Globus pallidus (tissue), 1 donor: ENCODE results near the gene ATP2C1.
A peak's percentile ranks its signal among the peaks of the same experiment; 100 is the strongest.
"Not testable (repeated sequence)": the region's sequence is repeated elsewhere in the genome, so short reads cannot be mapped to it uniquely, and the experiment has no call there.

Source experiments
- DNase-seq: peaks from one replicate; pipeline ENCODE4 v3.0.0-alpha.2; 2015; ENCODE audit warnings: low spot score

ATP2C1 gene, protein sequence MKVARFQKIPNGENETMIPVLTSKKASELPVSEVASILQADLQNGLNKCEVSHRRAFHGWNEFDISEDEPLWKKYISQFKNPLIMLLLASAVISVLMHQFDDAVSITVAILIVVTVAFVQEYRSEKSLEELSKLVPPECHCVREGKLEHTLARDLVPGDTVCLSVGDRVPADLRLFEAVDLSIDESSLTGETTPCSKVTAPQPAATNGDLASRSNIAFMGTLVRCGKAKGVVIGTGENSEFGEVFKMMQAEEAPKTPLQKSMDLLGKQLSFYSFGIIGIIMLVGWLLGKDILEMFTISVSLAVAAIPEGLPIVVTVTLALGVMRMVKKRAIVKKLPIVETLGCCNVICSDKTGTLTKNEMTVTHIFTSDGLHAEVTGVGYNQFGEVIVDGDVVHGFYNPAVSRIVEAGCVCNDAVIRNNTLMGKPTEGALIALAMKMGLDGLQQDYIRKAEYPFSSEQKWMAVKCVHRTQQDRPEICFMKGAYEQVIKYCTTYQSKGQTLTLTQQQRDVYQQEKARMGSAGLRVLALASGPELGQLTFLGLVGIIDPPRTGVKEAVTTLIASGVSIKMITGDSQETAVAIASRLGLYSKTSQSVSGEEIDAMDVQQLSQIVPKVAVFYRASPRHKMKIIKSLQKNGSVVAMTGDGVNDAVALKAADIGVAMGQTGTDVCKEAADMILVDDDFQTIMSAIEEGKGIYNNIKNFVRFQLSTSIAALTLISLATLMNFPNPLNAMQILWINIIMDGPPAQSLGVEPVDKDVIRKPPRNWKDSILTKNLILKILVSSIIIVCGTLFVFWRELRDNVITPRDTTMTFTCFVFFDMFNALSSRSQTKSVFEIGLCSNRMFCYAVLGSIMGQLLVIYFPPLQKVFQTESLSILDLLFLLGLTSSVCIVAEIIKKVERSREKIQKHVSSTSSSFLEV

GRCh38 chr3:130893376-130894129 is at the start of gene ATP2C1:
Gene ATP2C1 (plus strand): TSS chr3:130894084. CDS start chr3:130894770, 686 bp downstream.
- peak; percentile 94 for DNase-seq

- DNase-seq = no peak
Observed at GRCh38 chr3:130844462-130844861, 49.4 kb upstream of the ATP2C1 start.

GRCh38 chr3:130846181-130846580 is 47.7 kb upstream of the ATP2C1 start:
- no peak for DNase-seq

DNA sequence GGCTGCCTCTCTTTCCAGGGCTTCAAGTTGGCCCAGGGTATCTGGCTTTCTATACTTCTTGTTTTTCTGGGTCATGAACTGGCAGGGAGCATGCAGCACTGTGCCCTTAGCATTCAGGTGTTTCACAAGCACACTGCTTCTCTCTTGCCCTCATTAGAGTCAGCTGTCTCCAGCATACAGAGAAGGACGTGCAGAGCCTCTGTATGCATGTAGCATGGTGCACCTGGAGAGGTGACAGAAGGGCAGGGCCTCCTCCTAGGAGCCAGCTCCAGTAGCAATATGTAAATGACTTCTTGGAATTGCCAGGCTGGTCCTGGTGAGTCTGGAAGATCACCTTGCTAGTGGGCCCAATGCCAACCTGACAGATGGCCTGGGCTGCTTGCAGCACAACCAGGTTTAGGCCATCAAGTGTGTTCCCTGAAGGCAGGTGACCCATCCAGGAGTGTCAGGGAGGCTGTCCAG is 44.8 kb upstream of the ATP2C1 start:
- no peak for DNase-seq

DNA sequence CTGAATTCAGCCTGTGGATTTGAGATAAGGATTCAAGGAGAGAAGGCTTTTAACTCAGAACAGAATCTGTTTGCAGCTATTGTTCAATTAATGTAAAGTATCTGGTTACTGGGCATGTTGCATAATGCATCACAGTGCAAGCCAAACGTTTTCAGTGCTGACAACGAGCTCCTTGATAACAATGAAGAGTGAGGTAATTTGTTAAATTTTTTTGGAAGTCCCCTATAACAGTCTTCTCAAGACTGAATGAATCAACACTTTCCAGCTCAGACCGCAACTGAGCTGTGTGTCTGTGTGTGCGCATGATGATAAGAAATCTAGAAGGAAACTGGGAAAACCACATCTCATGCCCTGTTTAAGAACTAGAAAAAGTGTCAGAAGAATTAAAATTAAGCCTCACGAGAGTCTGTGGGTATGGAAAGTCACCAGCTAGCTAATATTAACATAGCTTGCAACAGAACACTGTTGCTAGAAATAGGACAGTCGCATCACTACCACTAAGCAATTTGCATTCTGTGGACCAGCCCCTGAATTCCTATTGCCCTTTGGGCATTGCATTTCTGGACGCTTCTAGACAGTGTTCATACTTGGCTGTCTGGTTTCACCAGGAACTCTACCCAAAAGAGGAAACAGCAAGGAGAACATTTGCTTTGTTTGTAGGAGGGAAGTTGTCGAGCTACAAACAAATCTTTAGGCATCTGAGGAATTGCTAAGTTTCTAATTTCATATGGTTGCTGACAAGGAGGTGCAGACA is 43.7 kb upstream of the ATP2C1 start:
- peak; percentile 61 for DNase-seq

GRCh38 chr3:130850843-130851242 is 43.0 kb upstream of the ATP2C1 start:
- DNase-seq = no peak

DNA sequence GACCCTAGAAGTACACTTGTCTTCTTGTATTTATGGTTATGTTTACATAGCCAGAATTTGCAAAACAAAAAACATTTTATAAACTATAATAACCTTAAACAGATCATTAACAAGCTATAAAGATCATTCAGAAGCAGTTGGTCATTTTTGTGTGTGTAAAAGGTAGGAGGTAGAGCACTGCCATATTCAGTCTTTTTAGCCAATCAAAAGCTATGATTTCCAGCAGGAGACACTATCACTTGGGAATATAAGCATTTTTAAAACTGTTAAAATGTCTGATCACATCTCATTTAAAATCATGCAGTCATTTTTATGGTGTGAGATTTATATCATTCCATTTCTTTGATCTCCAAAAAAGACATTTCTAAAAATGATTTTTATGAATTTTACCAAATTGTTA is 42.6 kb upstream of the ATP2C1 start:
- no peak for DNase-seq

GRCh38 chr3:130853581-130853980 is 40.3 kb upstream of the ATP2C1 start:
- no peak for DNase-seq

DNA sequence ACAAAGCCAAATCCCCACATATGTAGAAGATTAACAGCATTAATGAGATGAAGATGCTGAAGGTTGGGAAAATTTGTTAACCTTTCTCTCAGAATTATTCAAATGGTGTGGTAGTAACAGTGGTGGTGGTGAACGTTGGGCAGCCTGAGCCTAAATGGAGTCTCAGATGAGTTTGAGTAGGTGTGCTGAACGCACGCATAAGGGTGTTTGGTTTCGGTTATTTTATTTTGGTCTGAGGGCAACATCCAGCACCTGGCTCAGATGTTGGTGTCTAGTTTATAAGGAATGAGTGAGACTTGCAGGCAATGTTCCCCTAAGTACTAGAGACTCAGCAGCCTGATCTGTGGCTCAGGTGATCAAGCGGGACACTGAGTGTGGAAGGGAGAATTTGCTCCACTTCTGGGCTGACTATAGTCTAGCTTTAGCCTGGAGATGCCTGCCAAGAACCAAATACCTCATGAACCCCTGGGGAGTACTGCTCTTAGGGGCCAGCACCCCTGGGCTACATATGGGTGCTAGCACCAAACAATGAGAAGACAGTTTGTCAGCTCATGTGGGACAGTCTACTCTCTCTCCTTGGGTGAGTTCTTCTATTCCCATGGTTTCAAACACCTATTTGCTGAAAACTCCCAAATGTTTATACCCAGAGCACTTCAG is 39.5 kb upstream of the ATP2C1 start:
- no peak for DNase-seq

DNA sequence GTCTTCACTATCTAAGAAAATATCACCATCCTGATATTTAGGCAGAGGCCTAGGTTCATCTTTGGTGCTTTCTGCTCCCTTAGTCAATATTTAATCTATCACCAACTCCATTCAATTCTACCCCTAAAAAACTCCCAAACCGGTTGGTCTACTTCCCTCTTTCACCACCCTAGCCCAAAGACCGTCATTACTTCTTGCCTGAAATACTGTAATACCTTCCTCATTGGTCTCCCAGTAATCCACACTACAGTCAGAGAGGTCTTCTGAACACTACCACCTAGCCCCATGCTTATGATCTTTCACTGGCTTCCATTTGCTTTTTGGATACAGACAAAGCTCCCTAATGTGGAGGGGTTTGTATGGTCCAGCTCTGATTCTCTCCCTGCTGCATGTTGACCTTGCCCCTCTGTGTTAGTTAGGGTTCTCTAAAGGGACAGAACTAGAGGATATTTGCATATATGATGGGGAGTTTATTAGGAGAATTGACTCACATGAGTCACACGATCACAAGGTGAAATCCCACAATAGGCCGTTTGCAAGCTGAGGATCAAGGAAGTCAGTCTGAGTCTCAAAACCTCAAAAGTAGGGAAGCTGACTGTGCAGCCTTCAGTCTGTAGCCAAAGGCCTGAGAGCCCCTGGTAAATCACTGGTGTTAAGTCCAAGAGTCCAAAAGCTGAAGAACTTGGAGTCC is 36.4 kb upstream of the ATP2C1 start:
- no peak for DNase-seq

DNA sequence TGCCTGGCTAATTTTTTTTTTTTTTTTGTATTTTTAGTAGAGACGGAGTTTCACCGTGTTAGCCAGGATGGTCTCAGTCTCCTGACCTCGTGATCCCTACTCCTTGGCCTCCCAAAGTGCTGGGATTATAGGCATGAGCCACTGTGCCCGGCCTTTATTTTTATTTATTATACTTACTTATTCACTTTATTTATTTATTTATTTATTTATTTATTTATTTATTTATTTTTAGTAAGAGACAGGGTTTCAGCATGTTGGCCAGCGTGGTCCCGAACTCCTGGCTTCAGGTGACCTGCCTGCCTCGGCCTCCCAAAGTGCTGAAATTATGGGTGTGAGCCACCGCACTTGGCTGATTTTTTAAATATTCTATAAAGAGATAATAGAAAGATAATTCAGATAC is 31.8 kb upstream of the ATP2C1 start:
- DNase-seq = not testable (repeated sequence)

DNA sequence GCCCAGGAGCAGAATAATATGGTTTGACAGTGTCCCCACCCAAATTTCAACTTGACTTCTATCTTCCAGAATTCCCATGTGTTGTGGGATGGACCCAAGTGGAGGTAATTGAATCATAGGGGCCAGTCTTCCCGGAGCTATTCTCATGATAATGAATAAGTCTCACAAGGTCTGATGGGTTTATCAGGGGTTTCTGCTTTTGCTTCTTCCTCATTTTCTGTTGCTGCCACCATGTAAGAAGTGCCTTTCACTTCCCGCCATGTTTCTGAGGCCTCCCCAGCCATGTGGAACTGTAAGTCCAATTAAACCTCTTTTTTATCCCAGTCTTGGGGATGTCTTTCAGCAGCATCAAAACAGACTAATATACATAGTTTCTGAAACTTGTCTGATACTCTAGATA is 28.4 kb upstream of the ATP2C1 start:
- no peak for DNase-seq

GRCh38 chr3:130866327-130866726 is 27.6 kb upstream of the ATP2C1 start:
- DNase-seq = no peak

DNA sequence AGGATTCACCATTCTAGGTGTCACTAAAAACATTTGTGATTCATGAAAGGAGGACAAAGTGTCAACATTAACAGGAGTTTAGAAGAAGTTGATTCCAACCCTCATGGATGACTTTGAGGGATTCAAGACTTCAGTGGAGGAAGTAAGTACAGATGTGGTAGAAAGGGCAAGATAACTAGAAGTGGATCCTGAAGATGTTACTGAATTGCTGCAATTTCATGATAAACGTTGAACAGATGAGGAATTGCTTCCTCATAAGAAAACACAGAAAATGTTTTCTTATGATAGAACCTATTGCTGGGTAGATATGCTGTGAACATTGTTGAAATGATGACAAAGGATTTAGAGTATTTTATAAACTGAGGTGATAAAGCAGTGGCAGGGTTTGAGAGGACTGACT is 23.5 kb upstream of the ATP2C1 start:
- DNase-seq = no peak

DNA sequence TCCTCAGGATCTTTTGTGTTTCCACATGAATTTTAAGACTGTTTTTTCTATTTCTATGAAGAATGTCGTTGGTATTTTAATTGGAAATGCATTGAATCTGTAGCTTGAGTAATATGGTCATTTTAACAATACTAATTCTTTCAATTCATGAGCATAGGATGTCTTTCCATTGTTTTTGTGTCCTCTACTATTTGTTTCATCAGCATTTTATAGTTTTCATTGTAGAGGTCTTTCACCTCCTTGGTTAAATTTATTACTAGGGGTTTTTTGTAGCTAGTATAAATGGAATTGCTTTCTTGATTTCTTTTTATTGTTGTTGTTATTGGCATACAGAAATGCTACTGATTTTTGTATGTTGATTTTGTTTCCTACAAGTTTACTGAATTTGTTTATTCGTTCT is 17.3 kb upstream of the ATP2C1 start:
- no peak for DNase-seq

- DNase-seq = no peak
Observed at GRCh38 chr3:130878464-130878863, 15.4 kb upstream of the ATP2C1 start.

- DNase-seq = no peak
Observed at GRCh38 chr3:130889416-130889946, 4.4 kb upstream of the ATP2C1 start.

- DNase-seq = peak; percentile 90
Observed at GRCh38 chr3:130892759-130893375, 1.0 kb upstream of the ATP2C1 start.
